PC-9 (cell line): ENCODE measurements around the gene HSPB3.

ENCODE experiments used
- EZH2 ChIP-seq: fragments of 200-600 bp; sonication (generic); IDR thresholded peaks from 2 replicates; pipeline ENCODE4 v1.8.0; 2017; ENCODE audit warnings: antibody characterized with exemption, low read depth
- TF ChIP-seq, protein P1 (sequence below): fragments of 200-600 bp; sonication (generic); conservative IDR thresholded peaks from 2 replicates; pipeline ENCODE4 v1.6.1; 2017; ENCODE audit warnings: mixed run types, antibody characterized with exemption, mild to moderate bottlenecking, moderate library complexity

- TF ChIP-seq, protein P1, sequence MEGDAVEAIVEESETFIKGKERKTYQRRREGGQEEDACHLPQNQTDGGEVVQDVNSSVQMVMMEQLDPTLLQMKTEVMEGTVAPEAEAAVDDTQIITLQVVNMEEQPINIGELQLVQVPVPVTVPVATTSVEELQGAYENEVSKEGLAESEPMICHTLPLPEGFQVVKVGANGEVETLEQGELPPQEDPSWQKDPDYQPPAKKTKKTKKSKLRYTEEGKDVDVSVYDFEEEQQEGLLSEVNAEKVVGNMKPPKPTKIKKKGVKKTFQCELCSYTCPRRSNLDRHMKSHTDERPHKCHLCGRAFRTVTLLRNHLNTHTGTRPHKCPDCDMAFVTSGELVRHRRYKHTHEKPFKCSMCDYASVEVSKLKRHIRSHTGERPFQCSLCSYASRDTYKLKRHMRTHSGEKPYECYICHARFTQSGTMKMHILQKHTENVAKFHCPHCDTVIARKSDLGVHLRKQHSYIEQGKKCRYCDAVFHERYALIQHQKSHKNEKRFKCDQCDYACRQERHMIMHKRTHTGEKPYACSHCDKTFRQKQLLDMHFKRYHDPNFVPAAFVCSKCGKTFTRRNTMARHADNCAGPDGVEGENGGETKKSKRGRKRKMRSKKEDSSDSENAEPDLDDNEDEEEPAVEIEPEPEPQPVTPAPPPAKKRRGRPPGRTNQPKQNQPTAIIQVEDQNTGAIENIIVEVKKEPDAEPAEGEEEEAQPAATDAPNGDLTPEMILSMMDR, result no peak
- no peak for TF ChIP-seq EZH2
Observed at GRCh38 chr5:54470128-54470527, 14.6 kb downstream of the HSPB3 start.
